Nucleus accumbens (tissue), 56 donors: Measurements from ENCODE around the gene CEP85L.
"Not testable (repeated sequence)": the region's sequence is repeated elsewhere in the genome, so short reads cannot be mapped to it uniquely, and the experiment has no call there.

ENCODE experiments used
- DNase-seq, 56 donors: peaks; one replicate each; lab custom pipeline; 2025; lab: John Stamatoyannopoulos, UW

The CEP85L gene

DNA sequence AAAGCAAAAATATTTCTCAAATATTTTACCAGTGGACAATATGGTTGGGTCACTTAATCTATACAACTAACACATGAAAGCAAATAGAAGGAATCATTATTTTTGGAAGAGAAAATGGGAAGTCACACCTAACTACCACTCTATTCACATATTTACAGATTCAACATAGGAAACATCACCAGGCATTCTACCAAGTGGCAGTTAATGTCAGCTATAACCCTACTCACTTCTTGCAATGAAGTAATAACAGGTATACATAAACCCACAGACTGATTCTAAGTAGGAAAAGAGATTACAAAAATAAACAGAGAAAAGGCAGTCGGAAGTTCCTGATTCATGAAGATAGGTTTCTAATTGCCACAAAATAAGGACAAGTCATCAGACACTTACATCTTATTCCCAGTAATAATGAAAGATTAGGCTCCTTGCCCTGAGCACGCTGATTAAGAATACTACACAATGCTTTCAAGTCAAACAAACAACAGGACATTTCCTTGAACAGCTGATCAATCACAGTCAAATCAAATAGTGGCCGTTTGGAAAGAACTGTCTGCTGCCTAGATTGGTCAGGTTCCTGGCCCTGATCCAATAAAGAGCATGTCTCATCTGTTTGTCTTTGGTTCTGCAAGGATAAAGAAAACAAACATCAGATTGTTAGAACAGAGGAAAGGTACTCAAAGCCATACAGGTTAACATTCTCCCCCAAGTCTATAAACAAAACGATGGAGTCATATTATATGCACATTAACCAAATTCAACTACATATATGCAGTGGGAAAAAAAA, 182.5 kb downstream of the CEP85L start:
- DNase-seq = no peak

DNA sequence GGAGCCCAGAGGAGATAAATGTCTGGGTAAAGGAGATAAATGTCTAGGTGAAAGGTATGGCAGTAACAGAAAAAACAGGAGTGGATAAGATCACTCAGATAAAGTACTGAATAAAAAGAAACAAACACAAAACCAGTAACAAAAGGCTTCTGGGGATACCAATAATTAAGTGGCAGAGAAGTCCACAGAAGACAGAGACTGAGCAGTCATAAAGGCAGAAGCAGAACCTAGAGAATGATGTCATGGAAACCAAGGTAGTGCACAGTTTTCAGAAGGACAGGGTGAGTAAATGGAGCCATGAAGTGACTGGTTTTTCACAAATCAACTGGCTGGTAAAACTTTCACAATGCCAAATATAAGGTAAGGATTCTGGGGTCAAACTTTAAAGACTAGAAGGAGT, 184.2 kb downstream of the CEP85L start:
- DNase-seq = no peak

GRCh38 chr6:118464620-118465019, 186.8 kb downstream of the CEP85L start:
- no peak for DNase-seq

DNA sequence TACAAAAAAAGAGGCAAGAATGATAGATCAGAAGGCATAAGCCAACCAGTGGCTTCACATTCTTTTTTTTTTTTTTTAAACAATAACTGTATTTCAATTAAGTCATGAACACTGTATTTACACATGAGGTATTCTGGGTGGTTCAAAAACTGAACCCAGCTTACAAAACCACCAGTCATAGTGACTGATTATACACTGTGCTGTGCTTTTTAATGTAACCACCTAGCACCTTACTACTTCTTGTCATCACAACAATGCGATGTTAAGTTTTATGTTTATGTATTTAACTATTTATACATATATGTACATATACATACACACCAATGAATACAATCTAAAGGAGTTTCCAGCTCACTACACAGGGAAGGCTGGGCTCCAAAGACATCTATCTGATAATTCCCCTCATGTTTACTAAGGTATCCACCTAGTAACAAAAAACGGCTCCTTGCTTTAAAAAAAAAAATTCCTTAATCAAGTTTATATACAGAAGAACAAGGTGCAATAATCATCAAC, 190.4 kb downstream of the CEP85L start:
- DNase-seq = no peak

DNA sequence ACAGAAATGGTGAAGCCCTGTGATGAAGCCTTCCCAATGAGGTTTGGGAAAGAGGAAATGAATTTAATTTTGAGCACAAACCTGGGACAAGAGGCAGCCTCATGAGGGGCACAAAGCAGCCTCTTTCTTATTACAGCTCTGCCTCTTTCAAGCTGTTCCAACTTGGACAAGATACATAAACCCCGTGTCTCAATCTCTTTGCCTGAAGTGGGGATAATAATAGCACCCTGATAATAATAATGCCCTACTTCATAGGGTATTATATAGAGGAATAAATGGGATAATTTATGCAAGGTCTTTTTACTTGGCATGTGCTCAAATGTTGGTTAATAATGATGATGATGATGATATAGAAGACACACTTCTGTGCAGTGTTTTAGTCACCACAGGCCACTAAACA, 194.4 kb downstream of the CEP85L start:
- DNase-seq = no peak

DNA sequence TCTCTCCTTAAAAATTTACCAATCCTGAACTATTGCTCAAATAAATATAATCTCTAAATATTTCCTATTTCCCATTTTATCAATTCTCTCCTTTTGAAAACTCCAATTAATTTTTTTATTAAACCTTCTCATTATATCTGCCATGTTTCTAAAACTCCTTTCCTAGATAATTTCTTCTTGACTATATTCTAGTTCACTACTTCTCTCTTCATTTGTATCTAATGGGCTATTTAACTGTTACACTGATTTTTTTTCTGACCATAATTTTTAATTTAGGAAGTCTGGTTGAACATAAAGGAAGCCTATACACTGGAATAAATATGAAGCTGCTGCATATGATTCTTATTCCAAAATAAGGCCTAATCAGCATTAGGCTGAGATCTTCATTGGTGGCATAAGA, 199.6 kb downstream of the CEP85L start:
- DNase-seq = no peak

DNA sequence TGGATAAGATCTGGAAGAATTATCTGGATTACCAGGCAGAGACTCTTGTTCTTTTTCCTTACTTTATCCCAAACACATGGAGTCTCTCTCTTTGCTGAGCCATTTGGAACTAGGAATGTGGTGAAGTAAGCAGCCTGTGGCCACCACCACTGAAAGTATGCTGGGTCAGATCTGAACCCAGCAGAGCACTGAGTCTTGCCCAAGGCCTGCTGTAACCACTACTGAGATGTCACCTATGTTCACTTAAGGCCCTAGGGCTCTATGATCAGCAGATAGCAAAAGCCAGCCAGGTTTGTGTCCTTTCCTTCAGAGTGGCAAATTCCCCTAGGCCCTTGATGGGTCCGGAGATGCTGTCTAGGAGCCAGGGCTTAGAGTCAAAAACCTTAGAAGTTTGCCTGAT, 206.6 kb downstream of the CEP85L start:
- no peak for DNase-seq

DNA sequence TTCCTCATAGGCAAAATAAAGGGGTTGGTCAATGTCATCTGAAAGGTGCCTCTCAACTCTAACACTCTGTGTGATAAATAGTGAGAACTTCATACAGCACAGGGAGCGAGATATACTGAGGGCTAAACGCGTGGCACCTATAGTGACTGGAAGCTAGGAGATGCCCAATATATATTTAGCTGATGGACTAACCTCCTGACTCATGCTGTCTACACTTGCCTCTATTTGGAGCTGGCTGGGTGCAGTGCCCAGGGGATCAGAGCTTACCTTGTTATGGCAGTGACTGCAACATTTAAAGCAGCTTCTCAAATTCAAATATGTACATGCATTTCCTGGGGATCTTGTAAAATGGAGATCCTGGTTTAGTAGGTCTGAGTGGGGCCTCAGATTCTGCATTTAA, 214.9 kb downstream of the CEP85L start:
- no peak for DNase-seq

- DNase-seq = not testable (repeated sequence)
Observed at GRCh38 chr6:118434147-118434546, 217.2 kb downstream of the CEP85L start.

- DNase-seq = not testable (repeated sequence)
Observed at GRCh38 chr6:118421312-118421711, 230.1 kb downstream of the CEP85L start.

DNA sequence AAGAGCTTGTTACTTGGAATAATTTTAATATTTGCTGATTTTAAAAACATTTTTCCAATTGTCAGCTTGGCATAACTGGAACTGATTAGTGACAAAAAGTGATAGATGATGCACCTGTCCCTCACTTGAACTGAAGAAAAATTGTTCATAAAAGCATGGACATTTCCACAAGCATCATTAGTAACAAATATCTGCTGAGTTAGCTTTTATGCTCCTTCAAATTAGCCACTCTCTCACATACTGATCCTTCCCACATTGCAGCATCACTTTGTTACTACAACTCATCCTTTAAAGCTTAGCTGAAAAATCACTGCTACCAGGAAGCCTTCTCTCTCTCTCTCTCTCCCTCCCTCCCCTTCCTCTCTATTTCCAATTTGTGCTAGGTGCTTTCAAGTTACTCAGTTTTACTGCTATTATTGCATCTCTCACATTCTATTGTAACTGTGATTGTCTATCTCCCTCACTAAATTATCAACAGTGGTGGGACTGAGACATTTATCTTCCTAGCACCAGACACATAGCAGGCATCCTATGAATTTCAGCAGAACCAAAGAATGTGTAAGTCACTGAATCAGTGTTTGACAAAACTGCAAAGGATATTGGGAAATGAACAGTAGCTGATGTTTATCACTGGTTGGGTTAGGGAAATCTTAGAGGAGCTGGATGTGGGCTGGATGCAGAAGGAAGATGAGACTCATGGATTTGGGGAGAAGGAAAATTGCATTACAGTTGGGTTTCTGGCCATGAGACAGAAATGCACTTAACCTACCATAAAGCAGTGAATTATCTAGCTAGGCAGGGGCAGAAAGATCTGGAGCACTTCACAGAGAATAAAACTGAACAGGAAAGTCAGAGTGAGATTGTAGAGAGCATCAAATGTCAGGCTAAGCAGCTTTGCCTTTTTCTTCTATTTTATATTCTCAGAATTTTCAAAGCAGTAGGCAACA, 231.7 kb downstream of the CEP85L start:
- no peak for DNase-seq
